ENCODE measurements around the gene CRYL1.

DNA sequence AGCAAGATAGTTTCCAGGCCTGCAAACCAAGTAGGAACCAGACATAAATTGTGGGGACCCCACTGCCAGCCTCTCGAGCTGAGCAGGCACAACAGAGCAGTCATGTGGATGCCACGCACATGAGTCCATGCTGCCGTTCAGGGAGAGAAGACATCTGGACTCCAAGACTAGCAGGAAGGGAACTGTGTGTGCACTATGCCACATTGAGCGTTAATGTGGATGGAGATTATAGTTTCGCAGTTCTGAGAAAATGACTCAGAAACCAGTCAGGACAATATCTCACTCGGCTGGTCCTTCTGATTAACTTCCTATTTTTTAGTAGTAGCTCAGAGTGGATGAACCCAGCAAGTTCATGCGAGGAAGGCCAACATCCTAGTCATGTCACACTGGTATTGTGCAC, 124.9 kb downstream of the CRYL1 start:
- no peak for TF ChIP-seq EZH2 (IDR thresholded peaks at IDR 0.05; ENCODE audit: borderline replicate concordance, low read length)
- TF ChIP-seq, protein P1, sequence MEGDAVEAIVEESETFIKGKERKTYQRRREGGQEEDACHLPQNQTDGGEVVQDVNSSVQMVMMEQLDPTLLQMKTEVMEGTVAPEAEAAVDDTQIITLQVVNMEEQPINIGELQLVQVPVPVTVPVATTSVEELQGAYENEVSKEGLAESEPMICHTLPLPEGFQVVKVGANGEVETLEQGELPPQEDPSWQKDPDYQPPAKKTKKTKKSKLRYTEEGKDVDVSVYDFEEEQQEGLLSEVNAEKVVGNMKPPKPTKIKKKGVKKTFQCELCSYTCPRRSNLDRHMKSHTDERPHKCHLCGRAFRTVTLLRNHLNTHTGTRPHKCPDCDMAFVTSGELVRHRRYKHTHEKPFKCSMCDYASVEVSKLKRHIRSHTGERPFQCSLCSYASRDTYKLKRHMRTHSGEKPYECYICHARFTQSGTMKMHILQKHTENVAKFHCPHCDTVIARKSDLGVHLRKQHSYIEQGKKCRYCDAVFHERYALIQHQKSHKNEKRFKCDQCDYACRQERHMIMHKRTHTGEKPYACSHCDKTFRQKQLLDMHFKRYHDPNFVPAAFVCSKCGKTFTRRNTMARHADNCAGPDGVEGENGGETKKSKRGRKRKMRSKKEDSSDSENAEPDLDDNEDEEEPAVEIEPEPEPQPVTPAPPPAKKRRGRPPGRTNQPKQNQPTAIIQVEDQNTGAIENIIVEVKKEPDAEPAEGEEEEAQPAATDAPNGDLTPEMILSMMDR (conservative IDR thresholded peaks at IDR 0.05 in 1 of 2, IDR thresholded peaks at IDR 0.05 in 1 of 2; ENCODE audit: extremely low read depth in 1 of 2, insufficient read depth in 1 of 2, low read depth in 1 of 2, low read length in 2 of 2): no peak
